Measurements from ENCODE around the gene CCDC197.

- TF ChIP-seq YY1 (IDR thresholded peaks at IDR 0.05; ENCODE audit: low read depth) (no peak), EP300 (IDR thresholded peaks at IDR 0.05; ENCODE audit: borderline replicate concordance) (no peak), MAX (IDR thresholded peaks at IDR 0.05) (no peak)
Observed at GRCh38 chr14:94052662-94053061, 55.6 kb downstream of the CCDC197 start.
